Astrocyte (in vitro differentiated cells and primary cell): ENCODE results near the gene ARHGEF37.

Source experiments
- CTCF ChIP-seq: IDR thresholded peaks from 2 replicates; pipeline ENCODE4 v1.5.1; 2011; ENCODE audit warnings: low read depth, mild to moderate bottlenecking, inconsistent platforms, low read length, moderate library complexity; ENCODE audit not compliant: insufficient read depth
- EZH2 ChIP-seq: IDR thresholded peaks from 2 replicates; pipeline ENCODE4 v1.6.1; 2012; ENCODE audit warnings: mild to moderate bottlenecking, low read length, inconsistent platforms; ENCODE audit not compliant: insufficient read depth

DNA sequence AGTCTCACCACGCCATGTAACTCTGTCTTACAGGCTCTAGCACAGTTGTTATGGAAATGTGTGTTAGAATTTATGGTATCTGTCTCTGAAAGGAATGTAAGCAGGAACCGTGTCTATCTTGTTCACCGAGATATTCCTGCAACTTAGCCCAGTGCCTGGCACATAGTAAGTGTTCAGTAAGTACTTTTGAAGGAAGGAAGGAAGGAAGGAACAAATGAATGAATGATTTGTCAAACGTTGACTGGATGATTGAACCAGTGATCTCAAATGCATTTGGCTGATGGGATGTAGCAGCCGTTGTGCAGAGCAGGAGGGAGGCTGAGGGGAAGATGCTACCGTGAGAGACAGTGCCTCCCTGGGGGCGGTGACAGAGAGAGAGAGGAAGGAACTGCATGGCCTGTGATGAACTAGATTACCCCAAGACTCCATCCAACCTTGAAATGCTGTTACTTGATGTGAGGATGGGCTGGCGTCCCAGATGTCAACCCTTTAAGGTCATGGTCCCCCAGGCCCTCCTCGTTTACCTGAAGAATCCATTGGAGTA is 101.3 kb downstream of the ARHGEF37 start:
- TF ChIP-seq CTCF (no peak), EZH2 (no peak)
